NCI-H345 (cell line): ENCODE results near the gene GPRC5B.

Source experiments
- DNase-seq: peaks from one replicate; lab custom pipeline; 2025; lab: John Stamatoyannopoulos, UW

GPRC5B gene

DNA sequence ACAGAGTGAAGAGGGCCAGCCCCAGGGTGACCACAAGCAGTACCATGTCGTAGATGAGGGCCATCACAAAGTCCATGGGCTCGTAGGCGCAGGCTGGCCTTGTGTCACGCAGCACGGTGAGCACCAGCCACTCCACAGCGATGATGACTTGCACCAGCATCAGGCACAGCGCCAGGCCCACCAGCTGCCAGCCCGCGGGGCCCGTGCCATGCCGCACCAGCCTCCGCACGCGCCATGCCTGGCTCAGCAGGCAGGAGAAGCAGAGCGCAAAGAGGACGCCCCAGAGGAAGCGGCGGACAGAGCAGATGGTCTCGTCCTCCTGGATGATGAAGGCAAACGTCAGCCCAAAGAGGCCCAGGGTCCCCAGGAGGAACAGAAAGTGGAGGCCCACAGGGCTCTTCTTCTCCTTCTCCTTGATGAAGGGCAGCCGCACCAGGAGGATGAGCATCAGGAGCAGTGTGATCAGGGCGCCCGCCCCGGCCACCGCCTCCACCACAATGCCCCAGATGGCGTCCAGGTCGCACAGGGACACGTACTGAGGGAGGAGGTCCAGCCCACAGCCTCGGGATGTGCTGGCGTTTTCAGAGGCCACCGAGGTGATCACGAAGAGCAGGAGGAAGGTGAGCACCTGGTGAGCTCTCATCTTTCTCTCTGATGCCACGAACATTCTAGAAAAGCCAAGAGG, 12.3 kb downstream of the GPRC5B start:
- DNase-seq: no peak

DNA sequence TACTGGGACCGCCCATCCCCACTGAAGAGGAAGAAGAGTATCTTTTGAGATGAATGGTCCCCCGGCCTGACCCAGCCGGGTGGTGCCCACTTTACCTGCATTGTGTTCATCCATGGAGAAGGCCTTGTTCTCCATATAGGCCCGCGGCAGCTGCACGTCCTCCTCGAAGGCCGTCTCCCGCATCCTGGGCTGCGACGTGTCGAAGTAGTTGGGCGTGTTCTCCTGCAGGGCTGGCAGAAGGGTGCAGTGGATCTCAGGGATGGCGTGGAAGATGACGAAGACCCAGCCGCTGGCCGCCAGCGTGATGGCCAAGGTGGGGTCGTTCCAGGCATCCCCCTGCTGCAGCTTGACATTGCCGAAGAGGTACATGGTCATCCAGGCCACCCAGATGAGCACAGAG, 12.9 kb downstream of the GPRC5B start:
- no peak for DNase-seq

DNA sequence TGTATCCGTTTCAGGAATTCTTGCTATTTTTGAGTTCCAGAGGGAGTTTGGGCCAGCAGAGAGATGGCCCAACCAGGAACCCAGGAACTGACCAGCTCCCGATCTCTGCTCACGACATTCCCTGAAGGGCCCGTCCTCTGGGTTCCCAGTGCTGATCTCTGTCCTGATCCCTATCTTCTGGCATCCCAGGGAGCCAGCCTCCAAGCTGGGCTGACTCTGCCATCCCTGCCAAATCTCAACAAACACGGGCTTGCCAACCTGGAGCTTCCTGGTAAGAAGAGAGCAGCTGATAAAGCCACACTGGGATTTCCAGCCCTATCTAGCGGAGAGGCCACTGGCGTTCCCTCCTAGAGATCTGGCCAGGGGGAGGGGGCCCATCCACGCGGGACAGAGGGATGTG, 16.2 kb downstream of the GPRC5B start:
- no peak for DNase-seq

DNA sequence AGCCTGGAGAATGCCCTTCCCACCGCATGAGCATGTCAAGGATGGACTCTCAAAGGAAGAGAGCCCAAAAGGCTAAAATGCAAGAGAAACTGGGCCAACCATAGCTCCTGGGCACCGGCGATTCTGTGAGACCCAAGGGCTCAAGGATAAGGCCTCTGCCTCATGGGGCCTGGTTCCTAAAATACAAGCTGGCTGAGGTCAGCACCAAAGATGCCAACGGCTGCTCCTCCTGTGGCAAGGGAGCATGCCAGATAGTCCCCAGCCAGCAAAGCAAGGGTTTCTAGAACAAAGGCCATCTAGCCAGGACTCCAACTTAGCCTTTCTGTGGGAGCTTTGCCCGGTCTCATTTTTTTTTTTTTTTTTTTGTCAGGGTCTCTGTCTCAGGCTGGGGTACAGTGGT, 20.1 kb downstream of the GPRC5B start:
- DNase-seq: no peak

DNA sequence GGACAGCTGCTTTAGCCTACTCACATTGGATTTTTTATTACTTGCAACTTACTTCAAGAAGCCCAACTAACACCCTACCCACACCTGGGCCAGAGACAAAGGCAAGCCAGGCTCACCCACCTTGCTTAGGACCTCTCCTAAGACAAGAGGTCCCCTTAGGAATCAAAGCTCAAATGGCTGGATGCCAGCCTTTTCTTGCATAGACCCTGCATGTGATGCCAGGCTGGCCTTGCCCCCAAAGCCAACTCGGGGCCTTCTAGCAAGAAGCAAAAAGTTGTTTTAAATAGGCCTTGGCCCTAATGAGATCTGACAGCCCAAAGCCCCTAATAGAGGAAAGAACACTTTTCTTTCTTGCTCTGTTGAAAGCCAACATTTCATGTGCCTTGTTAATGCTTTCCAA, 20.7 kb downstream of the GPRC5B start:
- DNase-seq: no peak

DNA sequence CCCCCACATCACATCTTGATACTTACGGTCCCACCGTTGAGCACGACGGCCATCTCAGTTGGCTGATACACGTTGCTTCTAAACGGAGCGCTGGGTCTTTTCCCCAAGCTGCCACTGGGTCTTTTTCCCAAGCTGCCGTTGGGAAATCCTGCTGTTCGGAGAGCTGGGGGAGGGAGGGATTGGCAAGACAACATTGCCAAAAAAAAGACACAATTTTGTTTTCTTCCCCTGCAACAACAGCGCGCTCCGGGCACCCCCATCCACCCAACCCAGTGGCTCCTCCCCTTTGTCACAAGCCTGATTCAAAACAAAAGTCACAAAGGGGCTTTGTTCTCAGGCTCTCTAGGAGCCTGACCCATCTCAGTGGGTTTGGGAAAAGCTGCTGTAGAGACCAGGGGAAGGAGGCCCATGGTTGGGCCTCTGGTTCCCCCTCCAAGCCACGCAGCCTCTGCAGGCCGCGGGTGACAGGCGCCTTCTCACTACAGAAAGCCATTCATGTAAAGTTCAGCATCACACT, 22.8 kb downstream of the GPRC5B start:
- DNase-seq: no peak

DNA sequence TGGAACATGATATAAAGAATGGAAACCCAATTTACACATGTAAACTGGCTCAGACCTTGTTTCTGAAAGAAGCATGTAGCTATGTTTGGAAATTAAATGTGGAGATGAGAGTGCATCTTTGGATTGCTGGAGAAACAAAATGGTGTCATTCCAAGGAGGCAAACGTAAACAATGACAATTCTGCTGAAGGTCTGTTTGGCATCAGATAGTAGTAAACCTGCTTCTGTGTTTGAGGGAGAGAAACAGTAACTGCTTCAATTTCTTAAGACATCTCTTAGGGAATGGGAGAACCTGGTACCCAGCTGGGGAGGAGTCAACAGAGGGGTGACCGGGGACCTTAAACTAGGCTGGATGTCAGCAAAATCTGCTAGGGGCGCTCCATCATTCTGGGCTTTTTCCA, 23.5 kb downstream of the GPRC5B start:
- DNase-seq: no peak

DNA sequence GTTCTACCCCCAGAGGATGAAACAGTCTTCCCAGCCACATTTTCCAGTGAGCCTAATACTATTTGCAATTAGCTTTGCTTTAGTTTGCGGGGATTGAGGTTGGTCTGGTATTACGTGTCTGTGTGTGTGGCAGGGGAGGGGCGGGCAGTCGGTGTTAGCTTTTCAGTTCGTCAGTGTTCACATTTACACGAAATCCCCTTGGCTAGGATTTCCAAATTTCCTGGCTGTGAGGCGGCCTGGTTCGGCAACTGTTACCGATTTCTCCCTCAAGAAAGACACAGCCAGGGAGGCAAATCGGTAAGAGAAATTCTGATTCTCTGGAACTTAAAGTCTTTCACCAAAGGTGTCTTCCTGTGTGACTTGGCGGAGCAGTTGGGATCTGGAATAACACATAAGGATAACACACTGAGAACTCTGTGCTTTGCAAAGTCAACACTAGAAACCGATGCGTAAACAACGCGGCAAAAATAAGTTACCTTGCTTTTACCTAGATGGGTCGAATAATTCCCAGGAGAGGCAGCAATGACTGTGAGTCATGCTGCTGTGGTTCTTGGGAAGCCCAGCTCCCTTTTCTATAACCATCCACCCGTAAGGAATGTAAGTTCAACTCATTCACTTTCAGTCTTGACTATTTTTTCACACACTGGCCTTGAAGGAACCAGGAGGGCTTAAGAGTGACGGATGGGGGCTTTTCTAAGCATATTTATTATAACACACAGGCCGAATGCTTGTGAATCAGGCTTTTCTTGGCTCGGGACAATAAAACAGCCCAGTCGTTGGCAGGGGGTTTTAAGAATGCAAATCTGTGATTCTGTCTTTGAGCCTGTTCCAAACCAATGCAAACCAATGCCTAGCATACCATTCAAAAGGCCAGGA, 24.2 kb downstream of the GPRC5B start:
- DNase-seq: no peak

DNA sequence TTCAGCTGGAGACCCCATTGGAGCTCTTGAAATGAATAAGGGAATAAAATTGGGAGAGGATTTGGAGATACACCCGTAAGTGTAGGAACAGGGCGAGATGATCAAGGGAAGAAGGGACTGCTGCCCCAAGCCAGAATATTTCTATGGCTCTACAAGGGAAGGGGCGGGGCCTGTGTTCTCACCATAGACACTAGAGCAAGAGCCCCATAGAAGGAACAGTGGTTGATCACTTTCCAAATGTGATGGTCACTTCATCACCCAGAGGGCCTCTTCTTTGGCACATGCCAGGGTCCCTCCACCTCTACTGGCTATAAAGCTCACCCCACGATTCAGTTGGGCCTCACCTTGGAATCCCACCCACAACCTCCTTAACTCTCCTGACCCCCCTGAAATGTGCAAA, 25.0 kb downstream of the GPRC5B start:
- no peak for DNase-seq

DNA sequence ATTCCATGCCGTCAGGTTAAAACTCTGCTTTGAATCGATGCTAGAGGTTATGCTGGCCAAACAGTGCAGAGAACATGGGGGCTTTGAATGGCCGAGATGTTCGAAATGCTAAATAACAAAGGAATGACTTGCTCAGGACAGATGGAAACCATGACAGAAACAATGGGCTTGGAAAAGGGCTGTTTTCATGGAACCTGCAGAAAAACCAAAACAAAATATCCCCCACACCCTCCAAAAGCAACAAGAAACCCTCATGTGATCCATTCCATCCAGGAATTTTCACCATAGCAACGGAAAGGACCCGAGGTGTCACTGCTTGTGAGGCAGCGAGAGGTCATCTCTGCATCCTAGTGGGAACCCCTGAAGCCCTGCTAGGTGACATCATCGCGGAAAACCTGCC, 25.5 kb downstream of the GPRC5B start:
- DNase-seq: no peak

DNA sequence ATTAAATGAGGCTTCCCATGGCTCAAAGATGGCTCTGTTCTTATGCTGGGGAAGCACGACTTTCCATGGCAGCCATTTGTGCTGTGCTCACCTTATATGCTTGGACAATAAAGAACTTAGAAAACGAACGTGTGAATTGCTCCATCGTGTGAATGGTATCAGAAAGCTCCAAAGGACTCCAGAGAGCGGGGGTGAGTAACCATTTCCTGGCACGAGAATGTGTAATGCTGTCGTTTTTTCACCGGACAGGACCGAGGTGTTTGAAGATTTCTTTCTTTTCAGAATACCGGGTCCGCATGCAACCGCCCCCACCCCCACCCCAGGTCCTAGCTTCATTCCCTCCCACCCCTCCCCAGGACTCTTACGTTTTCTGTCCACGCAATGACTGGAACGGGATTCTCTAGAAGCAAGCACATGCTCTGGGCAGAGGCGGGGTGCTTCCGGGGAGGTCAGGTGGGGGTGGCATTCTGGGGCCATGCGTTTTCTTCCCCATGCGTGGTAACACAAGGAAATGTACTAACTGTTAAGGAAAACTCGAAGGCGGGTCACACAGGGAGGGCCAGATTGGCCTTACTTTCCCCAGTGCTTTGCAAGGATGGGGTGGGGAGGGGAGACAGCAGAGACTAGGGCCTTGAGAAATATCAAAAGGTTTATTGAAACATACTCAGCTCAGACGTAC, 26.2 kb downstream of the GPRC5B start:
- no peak for DNase-seq

DNA sequence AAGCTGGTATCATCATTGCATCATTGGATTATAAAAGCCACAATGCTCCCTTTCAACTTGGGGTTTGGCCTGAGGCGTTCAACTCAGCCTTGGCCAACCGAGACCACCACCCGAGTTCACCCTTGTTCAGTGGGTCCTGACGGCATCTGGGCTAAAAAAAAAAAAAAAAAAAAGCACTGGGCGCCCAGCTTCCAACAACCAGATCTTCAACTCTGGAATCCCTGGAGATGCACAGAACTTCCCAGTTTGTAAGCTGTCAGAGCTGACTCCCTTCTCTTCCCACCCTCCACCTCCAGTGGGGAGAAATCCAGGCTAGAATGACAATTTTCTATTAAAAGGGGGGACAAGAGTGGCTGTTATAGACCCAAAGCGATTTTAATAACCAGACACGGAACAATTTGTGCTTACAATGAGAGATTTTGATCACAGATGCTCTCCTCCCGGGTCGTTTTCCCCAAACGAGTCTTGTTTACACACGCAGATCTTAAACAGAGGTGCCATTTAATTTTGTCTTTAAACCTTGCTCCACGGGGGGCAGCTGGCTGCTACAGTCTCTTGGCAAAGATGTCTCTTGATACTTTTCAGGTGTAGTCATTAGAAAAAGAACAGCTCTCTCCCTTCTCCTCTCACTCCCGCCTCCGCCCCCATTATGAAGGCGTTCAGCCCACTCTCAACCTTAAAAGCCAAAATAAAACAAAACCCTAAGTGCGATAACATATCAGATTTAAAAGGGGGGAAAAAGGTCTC, 26.9 kb downstream of the GPRC5B start:
- DNase-seq: no peak

DNA sequence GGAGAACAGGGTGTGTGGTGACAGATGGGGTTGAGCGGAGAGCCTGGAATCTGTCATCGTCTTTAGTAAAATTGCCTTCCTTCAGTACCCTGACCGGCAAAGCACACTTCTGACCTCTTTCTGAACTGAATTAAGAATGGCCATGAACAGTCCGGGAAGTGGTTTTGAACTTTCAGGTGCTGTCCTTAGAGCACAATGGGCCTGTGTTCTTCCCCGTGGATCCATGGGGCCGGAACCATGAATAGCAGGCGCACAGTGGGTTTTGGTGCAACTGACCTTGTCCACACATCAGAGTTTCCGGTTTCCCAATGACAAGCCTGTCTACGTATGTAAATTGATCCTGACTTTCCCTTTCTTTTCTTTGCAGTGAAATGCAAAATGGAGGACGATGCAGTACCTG, 28.5 kb downstream of the GPRC5B start:
- DNase-seq: no peak

DNA sequence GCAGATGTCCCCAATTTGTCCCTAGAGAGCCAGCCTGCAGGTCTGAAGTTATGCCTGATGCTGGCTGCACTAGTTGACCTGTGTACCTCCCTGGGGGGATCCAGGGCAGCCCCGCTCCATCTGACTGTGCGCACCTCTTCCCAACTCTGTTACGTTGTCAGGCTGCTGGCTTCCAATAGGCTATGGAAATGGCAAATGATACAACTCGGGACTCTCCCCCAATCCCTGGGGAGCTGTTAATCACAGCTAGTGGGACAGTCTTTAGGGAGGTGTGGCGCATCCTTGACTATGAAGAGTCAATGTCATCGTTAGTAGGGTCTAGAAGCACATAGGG, 30.1 kb downstream of the GPRC5B start:
- no peak for DNase-seq

DNA sequence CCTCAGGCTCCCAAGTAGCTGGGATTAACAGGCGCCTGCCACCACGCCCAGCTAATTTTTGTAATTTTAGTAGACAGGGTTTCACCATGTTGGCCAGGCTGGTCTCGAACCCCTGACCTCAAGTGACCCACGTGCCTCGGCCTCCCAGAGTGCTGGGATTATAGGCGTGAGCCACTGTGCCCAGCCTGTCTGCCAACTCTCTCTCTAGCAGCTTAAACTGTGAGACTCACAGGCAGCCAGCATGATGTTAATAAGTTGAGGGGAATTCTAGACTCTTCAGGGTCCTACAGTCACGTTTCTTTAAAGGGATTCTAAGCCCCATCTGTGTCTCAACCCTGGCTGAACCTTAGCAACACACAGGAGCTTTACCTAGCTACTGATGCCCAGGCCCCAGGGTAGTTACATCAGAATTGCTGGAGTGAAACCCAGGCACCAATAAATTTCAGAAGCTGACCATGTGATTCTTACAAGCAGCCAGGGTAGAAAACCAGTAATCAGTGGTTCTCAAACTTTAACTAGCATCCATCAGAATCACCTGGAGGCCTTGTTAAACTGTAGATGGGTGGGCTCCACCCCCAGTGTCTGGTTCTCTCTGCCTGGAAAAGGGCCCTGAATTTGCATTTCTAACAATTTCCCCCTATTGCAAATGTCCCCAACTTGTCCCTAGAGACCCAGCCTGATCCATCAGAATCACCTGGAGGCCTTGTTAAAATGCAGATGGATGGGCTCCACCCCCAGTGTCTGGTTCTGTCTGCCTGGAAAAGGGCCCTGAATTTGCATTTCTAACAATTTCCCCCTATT, 30.7 kb downstream of the GPRC5B start:
- DNase-seq: no peak

DNA sequence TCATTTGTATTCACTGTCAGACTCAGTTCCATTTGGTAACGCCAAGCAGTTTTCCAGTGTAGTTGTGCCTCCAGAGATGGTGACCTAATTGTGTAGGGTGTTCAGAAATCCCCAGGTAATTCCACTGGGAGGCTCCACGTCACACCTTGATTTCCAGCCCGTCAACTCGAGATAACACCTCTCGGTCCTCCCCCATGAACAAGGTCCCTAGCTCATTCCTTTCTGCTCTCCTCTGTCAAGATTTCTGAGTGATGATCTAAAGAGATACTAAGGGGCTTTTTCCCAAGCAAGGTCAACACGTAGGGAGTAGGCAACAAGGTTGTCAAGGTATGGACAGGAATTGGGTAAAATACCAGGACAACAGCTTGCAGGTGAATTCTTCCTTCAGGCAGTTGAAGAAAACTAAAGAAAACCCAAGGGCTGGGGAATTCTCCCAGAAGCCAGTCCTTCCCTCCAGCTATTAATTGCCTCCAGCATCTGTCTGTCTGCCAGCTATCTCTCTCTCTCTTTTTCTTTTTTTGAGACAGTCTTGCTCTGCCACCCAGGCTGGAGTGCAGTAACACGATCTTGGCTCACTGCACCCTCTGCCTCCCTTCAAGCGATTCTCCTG, 31.4 kb downstream of the GPRC5B start:
- DNase-seq: no peak

DNA sequence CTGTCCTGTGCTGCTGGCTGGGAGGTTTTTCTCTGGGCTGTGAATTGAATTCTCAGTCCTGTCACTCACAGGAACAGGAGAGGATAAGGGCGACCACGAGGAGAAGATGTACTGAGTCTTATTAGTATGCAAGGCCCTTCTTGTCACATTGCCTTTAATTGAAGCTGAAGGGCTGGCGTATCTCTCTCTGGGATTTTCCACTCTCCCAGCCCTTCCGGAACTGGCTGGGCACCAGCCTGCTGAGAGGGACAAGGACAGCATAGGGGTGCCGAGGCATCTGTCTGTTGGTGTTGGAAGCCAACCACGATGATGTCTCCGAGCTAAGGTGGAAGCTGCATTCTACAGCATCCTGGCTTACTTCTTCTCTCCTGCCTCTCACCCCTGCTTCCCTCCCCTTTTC, 33.2 kb downstream of the GPRC5B start:
- DNase-seq: no peak

DNA sequence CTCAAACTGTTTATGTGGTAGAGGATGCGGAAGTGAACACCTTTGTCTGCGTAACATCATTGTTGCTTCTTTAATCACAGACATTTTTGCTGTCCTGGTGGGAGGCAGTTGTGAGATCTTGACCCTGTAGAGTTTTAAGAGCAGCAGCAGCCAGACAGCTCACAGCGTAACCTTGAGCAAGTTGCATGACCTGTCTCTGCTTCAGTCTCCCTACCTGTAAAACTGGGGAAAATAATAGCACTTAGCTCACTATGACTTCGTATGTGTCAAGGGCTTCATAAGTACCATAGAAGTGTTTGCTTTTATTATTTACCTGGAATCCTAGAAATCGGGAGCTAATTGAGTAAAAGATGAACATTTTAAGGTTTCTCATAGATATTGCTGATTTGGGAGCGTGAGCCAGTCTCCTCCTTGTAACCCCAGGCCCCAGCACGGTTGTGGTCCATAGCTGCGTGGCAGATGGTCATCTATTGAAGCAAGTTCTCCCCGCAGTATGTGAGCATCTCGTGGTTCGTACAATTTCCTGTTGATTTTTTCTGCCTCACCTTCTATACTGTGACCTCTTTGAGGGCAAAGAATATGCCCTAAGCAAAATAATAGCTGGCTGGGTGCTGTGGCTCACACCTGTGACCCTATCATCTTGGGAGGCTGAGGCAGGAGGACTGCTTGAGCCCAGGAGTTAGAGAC, 34.4 kb downstream of the GPRC5B start:
- no peak for DNase-seq

DNA sequence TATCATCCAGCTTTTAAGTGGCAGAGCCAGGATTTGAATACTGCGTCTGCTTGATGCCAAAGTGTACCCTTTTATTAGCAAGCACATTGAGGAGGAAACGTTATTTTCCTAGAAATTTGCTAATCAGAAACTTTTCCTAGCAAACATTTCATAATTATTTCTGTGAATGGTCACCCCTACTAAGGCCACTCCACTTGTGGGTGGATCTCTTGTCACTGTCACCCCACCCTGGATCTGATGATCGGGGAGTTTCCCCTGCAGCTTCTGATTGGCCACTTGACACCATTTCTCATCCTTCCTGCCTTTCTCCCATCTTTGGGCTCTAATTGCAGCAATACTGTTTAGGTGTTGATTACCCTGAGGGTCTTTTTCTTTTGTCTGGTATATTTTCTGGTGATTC, 35.9 kb downstream of the GPRC5B start:
- DNase-seq: no peak

DNA sequence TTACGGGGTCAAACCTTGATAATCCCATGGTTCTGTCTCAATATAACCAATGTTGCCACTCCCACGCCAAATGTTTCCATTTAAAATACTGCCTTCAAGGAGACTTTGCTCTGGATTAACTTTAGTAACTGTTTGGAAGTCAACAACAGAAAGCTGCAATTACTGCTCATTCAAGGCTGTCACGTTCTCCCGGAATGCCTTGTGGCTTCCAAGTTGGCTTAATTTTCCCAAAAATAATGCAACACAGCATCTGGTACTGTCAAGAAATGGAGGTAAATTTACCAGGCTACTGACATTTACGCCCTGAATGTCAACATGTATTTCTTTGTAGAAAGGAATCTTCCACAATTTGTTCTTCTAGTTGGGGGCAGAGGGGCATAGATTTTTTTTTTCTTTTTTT, 38.2 kb downstream of the GPRC5B start:
- no peak for DNase-seq
